ENCODE measurements around the gene CELSR2.

The CELSR2 gene

GRCh38 chr1:109261578-109261977, 12.2 kb downstream of the CELSR2 start:
- Mint-ChIP-seq H3K27me3 (ENCODE audit: low read depth) (no peaks in the 10 kb centered on the region), H3K4me1 (ENCODE audit: low read depth) (no peaks in the 10 kb centered on the region), H3K9me3 (no peaks in the 10 kb centered on the region), H3K36me3 (ENCODE audit: low read depth) (no peaks in the 10 kb centered on the region), H3K27ac (no peak overlapping the region), H3K4me3 (no peak overlapping the region)

GRCh38 chr1:109262231-109263055, 13.1 kb downstream of the CELSR2 start:
- no peak overlapping the region for H3K4me3 Mint-ChIP-seq
- no peaks in the 10 kb centered on the region for H3K9me3 Mint-ChIP-seq
- H3K27me3 Mint-ChIP-seq (ENCODE audit: low read depth): no peaks in the 10 kb centered on the region
- no peaks in the 10 kb centered on the region for H3K36me3 Mint-ChIP-seq (ENCODE audit: low read depth)
- no peaks in the 10 kb centered on the region for H3K4me1 Mint-ChIP-seq (ENCODE audit: low read depth)
- no peak overlapping the region for H3K27ac Mint-ChIP-seq

GRCh38 chr1:109263234-109263596, 13.9 kb downstream of the CELSR2 start:
- Mint-ChIP-seq H3K9me3 (no peaks in the 10 kb centered on the region), H3K4me3 (no peak overlapping the region), H3K27me3 (ENCODE audit: low read depth) (no peaks in the 10 kb centered on the region), H3K4me1 (ENCODE audit: low read depth) (no peaks in the 10 kb centered on the region), H3K36me3 (ENCODE audit: low read depth) (no peaks in the 10 kb centered on the region), H3K27ac (no peak overlapping the region)

DNA sequence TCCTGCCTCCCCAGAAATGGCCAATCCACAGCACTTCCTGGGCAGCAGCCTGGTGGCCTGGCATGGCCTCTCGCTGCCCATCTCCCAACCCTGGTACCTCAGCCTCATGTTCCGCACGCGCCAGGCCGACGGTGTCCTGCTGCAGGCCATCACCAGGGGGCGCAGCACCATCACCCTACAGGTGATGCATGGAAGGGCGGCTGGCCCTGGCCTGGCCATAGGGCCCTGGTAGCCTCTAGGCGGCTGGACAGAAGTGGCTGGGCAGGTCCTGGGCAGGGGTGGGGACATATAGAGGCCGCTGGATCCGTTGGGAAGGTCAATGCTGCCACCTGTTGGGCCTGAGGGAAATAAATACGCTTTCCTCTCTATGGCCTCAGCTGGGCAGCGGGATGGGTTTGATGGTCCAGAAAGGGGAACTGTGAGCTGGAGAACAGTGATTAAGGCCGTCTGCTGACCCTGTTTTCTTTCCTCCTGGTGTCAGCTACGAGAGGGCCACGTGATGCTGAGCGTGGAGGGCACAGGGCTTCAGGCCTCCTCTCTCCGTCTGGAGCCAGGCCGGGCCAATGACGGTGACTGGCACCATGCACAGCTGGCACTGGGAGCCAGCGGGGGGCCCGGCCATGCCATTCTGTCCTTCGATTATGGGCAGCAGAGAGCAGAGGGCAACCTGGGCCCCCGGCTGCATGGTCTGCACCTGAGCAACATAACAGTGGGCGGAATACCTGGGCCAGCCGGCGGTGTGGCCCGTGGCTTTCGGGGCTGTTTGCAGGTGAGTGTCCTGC, 14.4 kb downstream of the CELSR2 start:
- Mint-ChIP-seq H3K27me3 (ENCODE audit: low read depth) (no peaks in the 10 kb centered on the region), H3K9me3 (no peaks in the 10 kb centered on the region), H3K27ac (no peak overlapping the region), H3K4me1 (ENCODE audit: low read depth) (no peaks in the 10 kb centered on the region), H3K36me3 (ENCODE audit: low read depth) (no peaks in the 10 kb centered on the region), H3K4me3 (no peak overlapping the region)

- H3K27me3 Mint-ChIP-seq (ENCODE audit: low read depth): no peaks in the 10 kb centered on the region
- no peaks in the 10 kb centered on the region for H3K9me3 Mint-ChIP-seq
- H3K4me1 Mint-ChIP-seq (ENCODE audit: low read depth): no peaks in the 10 kb centered on the region
- no peaks in the 10 kb centered on the region for H3K36me3 Mint-ChIP-seq (ENCODE audit: low read depth)
- no peak overlapping the region for H3K4me3 Mint-ChIP-seq
- no peak overlapping the region for H3K27ac Mint-ChIP-seq
Measured at GRCh38 chr1:109264379-109264755, 15.0 kb downstream of the CELSR2 start.

DNA sequence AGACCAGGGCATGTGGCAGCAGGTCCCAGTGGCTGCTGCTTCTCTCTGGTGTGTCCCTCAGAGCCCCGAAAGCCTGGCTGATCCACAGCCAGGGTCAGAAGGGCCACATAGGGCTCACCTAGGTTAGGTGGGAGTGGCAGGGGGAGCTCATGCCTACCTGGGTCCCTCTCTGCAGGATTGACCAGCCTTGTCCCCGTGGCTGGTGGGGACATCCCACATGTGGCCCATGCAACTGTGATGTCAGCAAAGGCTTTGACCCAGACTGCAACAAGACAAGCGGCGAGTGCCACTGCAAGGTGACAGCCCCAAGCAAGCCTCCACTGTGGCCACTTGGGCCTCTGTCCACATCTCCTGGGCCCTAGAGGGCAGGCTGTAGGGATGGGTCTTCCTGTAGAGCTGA, 15.7 kb downstream of the CELSR2 start:
- H3K4me1 Mint-ChIP-seq (ENCODE audit: low read depth): no peaks in the 10 kb centered on the region
- no peaks in the 10 kb centered on the region for H3K27me3 Mint-ChIP-seq (ENCODE audit: low read depth)
- H3K9me3 Mint-ChIP-seq: no peaks in the 10 kb centered on the region
- H3K4me3 Mint-ChIP-seq: no peak overlapping the region
- no peaks in the 10 kb centered on the region for H3K36me3 Mint-ChIP-seq (ENCODE audit: low read depth)
- no peak overlapping the region for H3K27ac Mint-ChIP-seq

GRCh38 chr1:109265741-109266330, 16.5 kb downstream of the CELSR2 start:
- Mint-ChIP-seq H3K4me1 (ENCODE audit: low read depth) (no peaks in the 10 kb centered on the region), H3K36me3 (ENCODE audit: low read depth) (no peaks in the 10 kb centered on the region), H3K27ac (no peak overlapping the region), H3K4me3 (no peak overlapping the region), H3K27me3 (ENCODE audit: low read depth) (no peaks in the 10 kb centered on the region), H3K9me3 (no peaks in the 10 kb centered on the region)

DNA sequence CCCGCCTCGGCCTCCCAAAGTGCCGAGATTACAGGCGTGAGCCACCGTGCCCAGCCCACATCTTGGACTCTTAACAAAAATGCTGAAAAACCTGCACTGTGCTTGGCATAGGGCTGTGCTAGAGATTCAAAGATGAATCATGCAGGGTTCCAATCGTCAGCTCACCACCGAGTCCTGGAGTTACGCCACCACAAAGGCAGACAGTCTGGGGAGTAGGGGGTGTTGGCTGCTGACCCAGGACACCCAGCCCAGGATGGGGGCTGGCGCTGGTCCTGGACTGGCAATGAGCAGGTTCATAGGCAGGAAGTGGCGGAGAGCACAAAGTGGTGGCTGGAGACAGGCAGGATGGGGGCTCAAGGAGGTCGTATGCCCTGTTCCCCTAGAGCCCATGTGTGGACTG, 17.6 kb downstream of the CELSR2 start:
- Mint-ChIP-seq H3K27ac (no peak overlapping the region), H3K4me3 (no peak overlapping the region), H3K9me3 (no peaks in the 10 kb centered on the region), H3K27me3 (ENCODE audit: low read depth) (no peaks in the 10 kb centered on the region), H3K36me3 (ENCODE audit: low read depth) (no peaks in the 10 kb centered on the region), H3K4me1 (ENCODE audit: low read depth) (no peaks in the 10 kb centered on the region)

GRCh38 chr1:109267743-109268300, 18.5 kb downstream of the CELSR2 start:
- Mint-ChIP-seq H3K4me1 (ENCODE audit: low read depth) (no peaks in the 10 kb centered on the region), H3K27ac (no peak overlapping the region), H3K4me3 (no peak overlapping the region), H3K27me3 (ENCODE audit: low read depth) (no peaks in the 10 kb centered on the region), H3K9me3 (no peaks in the 10 kb centered on the region), H3K36me3 (ENCODE audit: low read depth) (no peaks in the 10 kb centered on the region)

DNA sequence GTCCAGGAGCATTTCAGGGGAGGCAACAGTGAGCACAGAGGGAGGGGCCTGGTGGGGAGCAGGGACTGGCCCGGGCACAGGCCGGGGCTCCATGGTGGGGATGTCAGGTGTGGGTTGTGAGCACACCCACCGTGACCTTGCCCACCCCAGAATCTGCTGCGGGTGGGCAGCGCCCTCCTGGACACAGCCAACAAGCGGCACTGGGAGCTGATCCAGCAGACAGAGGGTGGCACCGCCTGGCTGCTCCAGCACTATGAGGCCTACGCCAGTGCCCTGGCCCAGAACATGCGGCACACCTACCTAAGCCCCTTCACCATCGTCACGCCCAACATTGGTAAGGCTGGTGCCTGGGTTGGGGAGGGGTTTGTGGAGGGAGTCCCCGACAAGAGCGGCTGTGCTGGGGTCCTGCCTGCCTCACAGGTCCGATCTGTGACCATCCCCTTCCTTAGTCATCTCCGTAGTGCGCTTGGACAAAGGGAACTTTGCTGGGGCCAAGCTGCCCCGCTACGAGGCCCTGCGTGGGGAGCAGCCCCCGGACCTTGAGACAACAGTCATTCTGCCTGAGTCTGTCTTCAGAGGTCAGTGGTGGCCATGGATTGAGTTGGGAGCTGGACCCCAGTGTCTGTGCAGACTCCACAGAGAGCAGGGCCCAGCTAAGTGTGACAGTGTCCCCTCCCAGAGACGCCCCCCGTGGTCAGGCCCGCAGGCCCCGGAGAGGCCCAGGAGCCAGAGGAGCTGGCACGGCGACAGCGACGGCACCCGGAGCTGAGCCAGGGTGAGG, 19.3 kb downstream of the CELSR2 start:
- Mint-ChIP-seq H3K4me3 (no peak overlapping the region), H3K9me3 (no peaks in the 10 kb centered on the region), H3K36me3 (ENCODE audit: low read depth) (no peaks in the 10 kb centered on the region), H3K27me3 (ENCODE audit: low read depth) (no peaks in the 10 kb centered on the region), H3K4me1 (ENCODE audit: low read depth) (no peaks in the 10 kb centered on the region), H3K27ac (no peak overlapping the region)

DNA sequence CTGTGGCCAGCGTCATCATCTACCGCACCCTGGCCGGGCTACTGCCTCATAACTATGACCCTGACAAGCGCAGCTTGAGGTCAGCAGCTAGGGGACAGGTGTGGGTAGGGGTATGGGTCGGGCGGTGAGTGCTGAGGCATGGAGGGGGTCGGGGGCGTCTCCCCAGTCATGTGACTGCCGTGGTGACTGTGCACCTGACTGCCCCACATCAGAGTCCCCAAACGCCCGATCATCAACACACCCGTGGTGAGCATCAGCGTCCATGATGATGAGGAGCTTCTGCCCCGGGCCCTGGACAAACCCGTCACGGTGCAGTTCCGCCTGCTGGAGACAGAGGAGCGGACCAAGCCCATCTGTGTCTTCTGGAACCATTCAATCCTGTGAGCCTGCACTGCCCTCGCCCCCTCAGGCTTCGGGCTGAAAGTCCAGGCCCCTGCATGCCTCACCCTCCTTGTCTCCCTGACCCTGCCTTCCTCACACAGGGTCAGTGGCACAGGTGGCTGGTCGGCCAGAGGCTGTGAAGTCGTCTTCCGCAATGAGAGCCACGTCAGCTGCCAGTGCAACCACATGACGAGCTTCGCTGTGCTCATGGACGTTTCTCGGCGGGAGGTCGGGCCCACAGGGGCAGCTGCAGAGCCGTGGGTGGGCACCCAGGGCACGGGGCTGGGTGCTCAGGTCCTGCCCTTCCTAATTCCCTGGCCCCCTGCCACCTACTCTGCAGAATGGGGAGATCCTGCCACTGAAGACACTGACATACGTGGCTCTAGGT, 20.1 kb downstream of the CELSR2 start:
- Mint-ChIP-seq H3K9me3 (no peaks in the 10 kb centered on the region), H3K4me1 (ENCODE audit: low read depth) (no peaks in the 10 kb centered on the region), H3K36me3 (ENCODE audit: low read depth) (no peaks in the 10 kb centered on the region), H3K27me3 (ENCODE audit: low read depth) (no peaks in the 10 kb centered on the region), H3K27ac (no peak overlapping the region), H3K4me3 (no peak overlapping the region)

DNA sequence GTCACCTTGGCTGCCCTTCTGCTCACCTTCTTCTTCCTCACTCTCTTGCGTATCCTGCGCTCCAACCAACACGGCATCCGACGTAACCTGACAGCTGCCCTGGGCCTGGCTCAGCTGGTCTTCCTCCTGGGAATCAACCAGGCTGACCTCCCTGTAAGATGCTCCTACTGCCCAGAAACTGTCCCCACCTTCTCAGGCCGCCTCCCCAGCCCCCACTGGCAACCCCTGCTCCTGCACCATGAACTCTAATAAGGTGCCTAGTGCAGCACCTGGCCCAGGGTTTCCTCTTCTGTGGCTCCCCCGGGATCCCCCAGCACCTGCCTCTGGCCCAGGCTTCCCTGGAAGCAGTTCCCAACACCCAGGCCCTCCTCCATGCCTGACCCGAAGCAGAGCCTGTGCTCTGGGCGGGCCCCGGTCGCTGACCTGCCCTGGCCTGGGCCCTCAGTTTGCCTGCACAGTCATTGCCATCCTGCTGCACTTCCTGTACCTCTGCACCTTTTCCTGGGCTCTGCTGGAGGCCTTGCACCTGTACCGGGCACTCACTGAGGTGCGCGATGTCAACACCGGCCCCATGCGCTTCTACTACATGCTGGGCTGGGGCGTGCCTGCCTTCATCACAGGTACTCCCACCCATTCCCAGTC, 20.8 kb downstream of the CELSR2 start:
- Mint-ChIP-seq H3K27me3 (ENCODE audit: low read depth) (no peaks in the 10 kb centered on the region), H3K36me3 (ENCODE audit: low read depth) (no peaks in the 10 kb centered on the region), H3K4me3 (no peak overlapping the region), H3K9me3 (no peaks in the 10 kb centered on the region), H3K27ac (no peak overlapping the region), H3K4me1 (ENCODE audit: low read depth) (no peaks in the 10 kb centered on the region)

- Mint-ChIP-seq H3K9me3 (no peaks in the 10 kb centered on the region), H3K4me3 (no peak overlapping the region), H3K4me1 (ENCODE audit: low read depth) (no peaks in the 10 kb centered on the region), H3K36me3 (ENCODE audit: low read depth) (no peaks in the 10 kb centered on the region), H3K27ac (no peak overlapping the region), H3K27me3 (ENCODE audit: low read depth) (no peaks in the 10 kb centered on the region)
Measured at GRCh38 chr1:109270623-109271317, 21.4 kb downstream of the CELSR2 start.
